Karpas-422 (cell line): ENCODE measurements around the gene ZNF665. TPM values are rescaled to one million over a fixed set of nuclear protein-coding genes. Genes with fewer than 3 reads are reported as not detected.
A peak's percentile ranks its signal among the peaks of the same experiment; 100 is the strongest.

ENCODE experiments used
- DNase-seq: peaks from one replicate; pipeline ENCODE4 v3.0.0-alpha.2; 2015
- H2AFZ ChIP-seq: fragments of 200-600 bp; sonication (generic); 2 replicates; pipeline ENCODE4 v1.6.1; 2014; ENCODE audit warnings: antibody characterized with exemption, low read length, mixed read lengths
- H3K27ac ChIP-seq: fragments of 200-600 bp; sonication (generic); 2 replicates; pipeline ENCODE4 v1.5.1; 2014; ENCODE audit warnings: mild to moderate bottlenecking, low read length, moderate library complexity
- H3K27me3 ChIP-seq: fragments of 200-600 bp; sonication (generic); 2 replicates; pipeline ENCODE4 v1.6.1; 2014; ENCODE audit warnings: low read length, mixed read lengths
- H3K36me3 ChIP-seq: fragments of 200-600 bp; sonication (generic); 2 replicates; pipeline ENCODE4 v1.6.1; 2014; ENCODE audit warnings: low read length, mixed read lengths; ENCODE audit not compliant: insufficient read depth
- H3K4me1 ChIP-seq: fragments of 200-600 bp; sonication (generic); 2 replicates; pipeline ENCODE4 v1.6.1; 2014; ENCODE audit warnings: mild to moderate bottlenecking, low read length, mixed read lengths
- H3K4me2 ChIP-seq: fragments of 200-600 bp; sonication (generic); 2 replicates; pipeline ENCODE4 v1.6.1; 2014; ENCODE audit warnings: low read length, low read depth, mild to moderate bottlenecking; ENCODE audit not compliant: poor library complexity, severe bottlenecking
- H3K4me3 ChIP-seq: fragments of 200-600 bp; sonication (generic); 2 replicates; pipeline ENCODE4 v1.5.1; 2014; ENCODE audit warnings: mild to moderate bottlenecking, antibody characterized with exemption, low read length, mixed read lengths
- H3K79me2 ChIP-seq: fragments of 200-600 bp; sonication (generic); 2 replicates; pipeline ENCODE4 v1.6.1; 2014; ENCODE audit warnings: mild to moderate bottlenecking, low read length, mixed read lengths
- H3K9ac ChIP-seq: fragments of 200-600 bp; sonication (generic); 2 replicates; pipeline ENCODE4 v1.6.0; 2014; ENCODE audit warnings: low read length
- H3K9me2 ChIP-seq: fragments of 200-600 bp; sonication (generic), shearing (Covaris generic); replicated peaks from 2 replicates; pipeline ENCODE4 v1.6.0; 2014; ENCODE audit warnings: mild to moderate bottlenecking, low read length, moderate library complexity; ENCODE audit not compliant: insufficient read depth
- H3K9me3 ChIP-seq: fragments of 300-700, 200-600 bp; sonication (generic); 2 replicates; pipeline ENCODE4 v1.6.1; 2014; ENCODE audit warnings: low read length, mixed read lengths
- H4K20me1 ChIP-seq: fragments of 200-600 bp; sonication (generic); 2 replicates; pipeline ENCODE4 v1.6.1; 2014; ENCODE audit warnings: mild to moderate bottlenecking, antibody characterized with exemption, low read length, low read depth; ENCODE audit not compliant: insufficient read depth
- total RNA-seq: library from RNA; depleted of rRNA; stranded (reverse); fragments of >200 nt; shearing (Covaris generic); gene quantifications from 2 replicates; pipeline ENCODE4 v1.2.3, GENCODE V29; 2014; ENCODE audit warnings: low replicate concordance

ZNF665 gene
- total RNA-seq, 1 experiment from 2014 or later: 52.1 TPM

GRCh38 chr19:53172889-53173288, 20.3 kb downstream of the ZNF665 start:
- Histone ChIP-seq H3K4me3 (no peak overlapping the region), H3K9me3 (peaks cover 29% of the 10 kb centered on the region), H3K9ac (no peak overlapping the region), H2AFZ (no peak overlapping the region), H3K27me3 (no peaks in the 10 kb centered on the region), H3K4me1 (no peaks in the 10 kb centered on the region), H4K20me1 (no peaks in the 10 kb centered on the region), H3K4me2 (no peak overlapping the region), H3K36me3 (peaks cover 44% of the 10 kb centered on the region), H3K27ac (no peak overlapping the region), H3K9me2 (no peaks in the 10 kb centered on the region), H3K79me2 (no peaks in the 10 kb centered on the region)
- DNase-seq: no peak

- H3K9me2 ChIP-seq: no peaks in the 10 kb centered on the region
- peaks cover 32% of the 10 kb centered on the region for H3K36me3 ChIP-seq
- no peak overlapping the region for H2AFZ ChIP-seq
- no peak overlapping the region for H3K4me2 ChIP-seq
- H3K4me3 ChIP-seq: no peak overlapping the region
- H3K27ac ChIP-seq: no peak overlapping the region
- no peaks in the 10 kb centered on the region for H3K79me2 ChIP-seq
- H4K20me1 ChIP-seq: no peaks in the 10 kb centered on the region
- H3K4me1 ChIP-seq: no peaks in the 10 kb centered on the region
- H3K9ac ChIP-seq: no peak overlapping the region
- H3K9me3 ChIP-seq: peaks cover 46% of the 10 kb centered on the region
- no peak for DNase-seq
- H3K27me3 ChIP-seq: no peaks in the 10 kb centered on the region
These were observed 27.5 kb downstream of the ZNF665 start for GRCh38 chr19:53165691-53166091.

GRCh38 chr19:53161123-53161522, 32.0 kb downstream of the ZNF665 start:
- no peaks in the 10 kb centered on the region for H3K27me3 ChIP-seq
- H3K4me1 ChIP-seq: peaks cover 18% of the 10 kb centered on the region
- H3K79me2 ChIP-seq: peaks cover 27% of the 10 kb centered on the region
- H3K4me2 ChIP-seq: no peak overlapping the region
- H2AFZ ChIP-seq: no peak overlapping the region
- H3K36me3 ChIP-seq: peaks cover 29% of the 10 kb centered on the region
- no peaks in the 10 kb centered on the region for H3K9me2 ChIP-seq
- no peak for DNase-seq
- H4K20me1 ChIP-seq: no peaks in the 10 kb centered on the region
- H3K4me3 ChIP-seq: no peak overlapping the region
- H3K9me3 ChIP-seq: peaks cover 36% of the 10 kb centered on the region
- no peak overlapping the region for H3K27ac ChIP-seq
- no peak overlapping the region for H3K9ac ChIP-seq

GRCh38 chr19:53160350-53160749, 32.8 kb downstream of the ZNF665 start:
- peaks cover 27% of the 10 kb centered on the region for H3K36me3 ChIP-seq

GRCh38 chr19:53158119-53158656, 35.0 kb downstream of the ZNF665 start:
- Histone ChIP-seq H3K9ac (peak overlapping the region; percentile 80), H3K9me2 (no peaks in the 10 kb centered on the region), H3K4me3 (peak overlapping the region; percentile 73), H3K4me1 (peaks cover 18% of the 10 kb centered on the region), H4K20me1 (no peaks in the 10 kb centered on the region), H3K79me2 (peaks cover 53% of the 10 kb centered on the region), H3K36me3 (peaks cover 38% of the 10 kb centered on the region), H3K9me3 (peaks cover 14% of the 10 kb centered on the region), H2AFZ (no peak overlapping the region), H3K27me3 (no peaks in the 10 kb centered on the region), H3K27ac (peak overlapping the region; percentile 22; the same call in 1 of the 2 replicates), H3K4me2 (peak overlapping the region; percentile 93)
- peak; percentile 79 for DNase-seq

More at GRCh38 chr19:53160350-53160749, 32.8 kb downstream of the ZNF665 start:
- Histone ChIP-seq H4K20me1 (no peaks in the 10 kb centered on the region), H3K4me1 (peaks cover 18% of the 10 kb centered on the region), H3K27me3 (no peaks in the 10 kb centered on the region), H3K4me3 (no peak overlapping the region), H3K9me2 (no peaks in the 10 kb centered on the region), H3K79me2 (peaks cover 34% of the 10 kb centered on the region), H3K9me3 (peaks cover 31% of the 10 kb centered on the region), H3K4me2 (no peak overlapping the region), H3K27ac (no peak overlapping the region), H2AFZ (no peak overlapping the region), H3K9ac (no peak overlapping the region)
- DNase-seq: no peak

- no peaks in the 10 kb centered on the region for H3K9me2 ChIP-seq
- peak overlapping the region; percentile 73 for H3K4me3 ChIP-seq
- peaks cover 44% of the 10 kb centered on the region for H3K36me3 ChIP-seq
- H3K9me3 ChIP-seq: peaks cover 14% of the 10 kb centered on the region
- no peaks in the 10 kb centered on the region for H3K27me3 ChIP-seq
- H4K20me1 ChIP-seq: no peaks in the 10 kb centered on the region
- H2AFZ ChIP-seq: no peak overlapping the region
- peak overlapping the region; percentile 93 for H3K4me2 ChIP-seq
- peaks cover 18% of the 10 kb centered on the region for H3K4me1 ChIP-seq
- no peak for DNase-seq
- peak overlapping the region; percentile 22; the same call in 1 of the 2 replicates for H3K27ac ChIP-seq
- peak overlapping the region; percentile 80 for H3K9ac ChIP-seq
- H3K79me2 ChIP-seq: peaks cover 57% of the 10 kb centered on the region
These were observed 35.5 kb downstream of the ZNF665 start for GRCh38 chr19:53157626-53158025.

- Histone ChIP-seq H3K79me2 (peaks cover 61% of the 10 kb centered on the region), H3K27ac (no peak overlapping the region), H2AFZ (no peak overlapping the region), H3K4me2 (peak overlapping the region; percentile 93), H3K36me3 (peaks cover 48% of the 10 kb centered on the region), H3K9ac (no peak overlapping the region), H3K9me2 (no peaks in the 10 kb centered on the region), H3K4me3 (peak overlapping the region; percentile 73), H3K27me3 (no peaks in the 10 kb centered on the region), H3K9me3 (peaks cover 14% of the 10 kb centered on the region), H4K20me1 (no peaks in the 10 kb centered on the region), H3K4me1 (peaks cover 18% of the 10 kb centered on the region)
- no peak for DNase-seq
These were observed 36.3 kb downstream of the ZNF665 start for GRCh38 chr19:53156850-53157249.

- Histone ChIP-seq H3K27ac (no peak overlapping the region), H4K20me1 (no peaks in the 10 kb centered on the region), H3K9me3 (peaks cover 64% of the 10 kb centered on the region), H2AFZ (no peak overlapping the region), H3K27me3 (no peaks in the 10 kb centered on the region), H3K4me1 (no peaks in the 10 kb centered on the region), H3K9me2 (no peaks in the 10 kb centered on the region), H3K4me2 (no peak overlapping the region), H3K79me2 (peaks cover 49% of the 10 kb centered on the region), H3K9ac (no peak overlapping the region), H3K4me3 (no peak overlapping the region), H3K36me3 (peaks cover 89% of the 10 kb centered on the region)
- peak; percentile 46 for DNase-seq
These were observed 45.5 kb downstream of the ZNF665 start for GRCh38 chr19:53147645-53148044.
